Measurements from ENCODE around the gene STAC3. TPM values are rescaled to one million over a fixed set of nuclear protein-coding genes. Genes with fewer than 3 reads are reported as not detected.

STAC3 gene
- total and polyA plus RNA-seq, 2 of the 8 experiments (the other 6 are each of a cell fraction or from before 2014, with no cell fraction given): 0.70 to 1.3 TPM

- H3K27ac ChIP-seq (ENCODE audit: low read depth, low read length): no peak overlapping the region
- H4K91ac ChIP-seq (replicated peaks; ENCODE audit: insufficient read length, low read length): no peak overlapping the region
- H3K14ac ChIP-seq (ENCODE audit: insufficient read length): no peak overlapping the region
- H3K4me1 ChIP-seq (replicated peaks in 1 of 4; ENCODE audit: control insufficient read depth in 3 of 4, insufficient read depth in 4 of 4, low read length in 3 of 4): peaks cover 6 to 68% (median 45%) of the 10 kb centered on the region in 4 experiments
- H3K79me1 ChIP-seq (ENCODE audit: low read depth, low read length): no peaks in the 10 kb centered on the region
- H3K36me3 ChIP-seq (ENCODE audit: control insufficient read depth in 2 of 4, insufficient read depth in 4 of 4, low read length in 3 of 4): peaks cover 3 to 7% (median 5%) of the 10 kb centered on the region in 4 experiments; a peak in 6 of 8 replicates
- H3K4me2 ChIP-seq (ENCODE audit: insufficient read depth in 1 of 2, low read depth in 2 of 2, low read length in 2 of 2): peak overlapping the region; percentile 89 to 91
- FAIRE-seq (no peak), DNase-seq (ENCODE audit: low read depth in 1 of 2, low spot score in 2 of 2) (peak in 1 of 2 experiments; percentile 98)
- H3K4me3 ChIP-seq (ENCODE audit: extremely low read depth in 1 of 4, insufficient read depth in 2 of 4, low read depth in 3 of 4, low read length in 4 of 4): peak overlapping the region; percentile 42 to 67 (median 54)
- 0 out of 2 replicates have a peak overlapping the region, but pooled peaks have one; percentile 74 for H4K8ac ChIP-seq (ENCODE audit: extremely low read depth, insufficient read depth, low read length)
- H3K9me3 ChIP-seq (ENCODE audit: insufficient read depth in 2 of 2, low read depth in 1 of 2, low read length in 1 of 2): no peaks in the 10 kb centered on the region
- WGBS, 2 experiments (ENCODE audit: extremely low coverage in 1 of 2, insufficient coverage in 1 of 2, insufficient read length in 1 of 2, insufficient replicate concordance in 2 of 2, low coverage in 1 of 2, low lambda C conversion rate in 2 of 2, missing lambda C conversion rate in 1 of 2): 2% methylated on average over 47 of the region's 47 CpGs; no CpG with 5 or more reads in 1 of the 2 experiments
- H2BK120ac ChIP-seq (replicated peaks; ENCODE audit: low read depth, low read length): no peak overlapping the region
- no peak overlapping the region for H2BK20ac ChIP-seq (ENCODE audit: low read length)
- H2BK5ac ChIP-seq (ENCODE audit: low read depth, low read length): no peak overlapping the region
- H3K4ac ChIP-seq (replicated peaks; ENCODE audit: insufficient read length, low read depth, low read length): no peak overlapping the region
- H4K5ac ChIP-seq (ENCODE audit: insufficient read length, low read depth, low read length): no peak overlapping the region
- no peak overlapping the region; the same call in 1 of the 2 replicates for H2AK5ac ChIP-seq (ENCODE audit: low read depth, low read length)
- no peak overlapping the region for H3K23ac ChIP-seq (ENCODE audit: insufficient read length)
- peaks cover 26% of the 10 kb centered on the region for H3K23me2 ChIP-seq (ENCODE audit: low read depth, low read length)
- peak overlapping the region in 1 of 4 experiments; percentile 45; a peak in 3 of 7 replicates for H3K9ac ChIP-seq (replicated peaks in 1 of 4; ENCODE audit: extremely low read depth in 1 of 4, low read depth in 3 of 4, low read length in 3 of 4)
- no peak overlapping the region for H3K56ac ChIP-seq (replicated peaks; ENCODE audit: insufficient read length, low read depth, low read length)
- CTCF ChIA-PET (ENCODE audit: partially characterized antibody): interaction anchor here (0.8 to 27.9 kb wide), 11 partner anchors 8 to 217 kb away, joined by 3 to 726 read pairs (median 5); partner anchors contain the start of genes GLI1, INHBE, NXPH4 and SHMT2
- H2BK15ac ChIP-seq (ENCODE audit: low read length): peak overlapping the region; percentile 88; the same call in 1 of the 2 replicates
- peak overlapping the region; percentile 99 for H2BK12ac ChIP-seq (ENCODE audit: low read depth, low read length)
- peaks cover 15 to 20% of the 10 kb centered on the region in 2 experiments for H4K20me1 ChIP-seq (replicated peaks in 1 of 2; ENCODE audit: control insufficient read depth in 1 of 2, insufficient read depth in 2 of 2, low read length in 2 of 2)
- POLR2A ChIA-PET (ENCODE audit: partially characterized antibody): interaction anchor here (0.8 to 23.7 kb wide), 11 partner anchors 9 to 220 kb away, joined by 3 to 852 read pairs (median 14); partner anchors contain the start of genes INHBE, LRP1, NXPH4 and SHMT2
- H2AFZ ChIP-seq (ENCODE audit: low read length): no peak overlapping the region; the same call in 1 of the 2 replicates
- no peaks in the 10 kb centered on the region for H3K79me2 ChIP-seq (ENCODE audit: control insufficient read depth in 1 of 2, insufficient read depth in 2 of 2, low read length in 2 of 2)
- peak overlapping the region; percentile 84 for H3K18ac ChIP-seq (ENCODE audit: extremely low read depth, low read length)
- H3K27me3 ChIP-seq (replicated peaks in 1 of 4; ENCODE audit: control insufficient read depth in 3 of 4, extremely low read depth in 1 of 4, insufficient read depth in 3 of 4, low read length in 3 of 4): peaks cover 59 to 80% (median 74%) of the 10 kb centered on the region in 4 experiments
- TF ChIP-seq BRCA1 (IDR thresholded peaks at IDR 0.05; ENCODE audit: low read depth, low read length): no peak
- TF ChIP-seq SIN3A (conservative IDR thresholded peaks at IDR 0.05 in 1 of 2, IDR thresholded peaks at IDR 0.05 in 1 of 2; ENCODE audit: low read depth in 1 of 2, low read length in 2 of 2): peak in 1 of 2 experiments; percentile 55; a peak in 1 of 4 replicates
- TF ChIP-seq POLR2AphosphoS5 (IDR thresholded peaks at IDR 0.05; ENCODE audit: low read depth, low read length): 0 out of 2 replicates have a peak, but pooled peaks have one; percentile 34
- peak; percentile 50 to 85; a peak in 1 of 4 replicates for TF ChIP-seq HDAC2 (IDR thresholded peaks at IDR 0.05; ENCODE audit: borderline replicate concordance in 1 of 2, low read depth in 2 of 2, low read length in 2 of 2)
- TF ChIP-seq TAF1 (IDR thresholded peaks at IDR 0.05; ENCODE audit: low read depth, low read length): peak; percentile 41; the same call in 1 of the 2 replicates
- TF ChIP-seq SP1 (IDR thresholded peaks at IDR 0.05; ENCODE audit: low read depth, low read length): 0 out of 2 replicates have a peak, but pooled peaks have one; percentile 37
- TF ChIP-seq FOSL1 (IDR thresholded peaks at IDR 0.05; ENCODE audit: insufficient read depth, low read depth, low read length): no peak
- peak in 1 of 2 experiments; percentile 59; a peak in 1 of 3 replicates for TF ChIP-seq EP300 (IDR thresholded peaks at IDR 0.05; ENCODE audit: borderline replicate concordance in 1 of 2, low read depth in 2 of 2, low read length in 2 of 2)
- peak; percentile 85 to 91 for TF ChIP-seq RAD21 (IDR thresholded peaks at IDR 0.05 in 1 of 2, conservative IDR thresholded peaks at IDR 0.05 in 1 of 2; ENCODE audit: low read depth in 2 of 2, low read length in 2 of 2)
- TF ChIP-seq EGR1 (IDR thresholded peaks at IDR 0.05; ENCODE audit: borderline replicate concordance, low read depth, low read length): no peak
These were observed 12.0 kb downstream of the STAC3 start for GRCh38 chr12:57238854-57239554.
